ENCODE results near the gene MAP3K6.

- TF ChIP-seq EZH2 (IDR thresholded peaks at IDR 0.05), result no peak
- TF ChIP-seq POLR2AphosphoS5 (IDR thresholded peaks at IDR 0.05; ENCODE audit: borderline replicate concordance, low read depth, low read length), result no peak
- TF ChIP-seq FOXP2 (optimal IDR thresholded peaks at IDR 0.05; ENCODE audit: control extremely low read depth, extremely low read length, insufficient read depth), result no peak
Measured at GRCh38 chr1:27408151-27408550, 41.4 kb upstream of the MAP3K6 start.
